OCI-LY1 (cell line): ENCODE results near the gene FANK1.

Experiments used
- EZH2 ChIP-seq: fragments of 200-600 bp; sonication (generic), shearing (Covaris generic); IDR thresholded peaks from 2 replicates; pipeline ENCODE4 v1.8.0; 2017; ENCODE audit warnings: borderline replicate concordance, mixed run types, mild to moderate bottlenecking, antibody characterized with exemption, low read length, moderate library complexity, mixed read lengths
- TF ChIP-seq, protein P1 (sequence below): fragments of 200-600 bp; sonication (generic), shearing (Covaris generic); IDR thresholded peaks from 2 replicates; pipeline ENCODE4 v1.5.1; 2017; ENCODE audit warnings: mild to moderate bottlenecking, antibody characterized with exemption, low read length, moderate library complexity, mixed read lengths

GRCh38 chr10:125961743-125962142 lies 65.4 kb downstream of the FANK1 start:
- TF ChIP-seq, protein P1, sequence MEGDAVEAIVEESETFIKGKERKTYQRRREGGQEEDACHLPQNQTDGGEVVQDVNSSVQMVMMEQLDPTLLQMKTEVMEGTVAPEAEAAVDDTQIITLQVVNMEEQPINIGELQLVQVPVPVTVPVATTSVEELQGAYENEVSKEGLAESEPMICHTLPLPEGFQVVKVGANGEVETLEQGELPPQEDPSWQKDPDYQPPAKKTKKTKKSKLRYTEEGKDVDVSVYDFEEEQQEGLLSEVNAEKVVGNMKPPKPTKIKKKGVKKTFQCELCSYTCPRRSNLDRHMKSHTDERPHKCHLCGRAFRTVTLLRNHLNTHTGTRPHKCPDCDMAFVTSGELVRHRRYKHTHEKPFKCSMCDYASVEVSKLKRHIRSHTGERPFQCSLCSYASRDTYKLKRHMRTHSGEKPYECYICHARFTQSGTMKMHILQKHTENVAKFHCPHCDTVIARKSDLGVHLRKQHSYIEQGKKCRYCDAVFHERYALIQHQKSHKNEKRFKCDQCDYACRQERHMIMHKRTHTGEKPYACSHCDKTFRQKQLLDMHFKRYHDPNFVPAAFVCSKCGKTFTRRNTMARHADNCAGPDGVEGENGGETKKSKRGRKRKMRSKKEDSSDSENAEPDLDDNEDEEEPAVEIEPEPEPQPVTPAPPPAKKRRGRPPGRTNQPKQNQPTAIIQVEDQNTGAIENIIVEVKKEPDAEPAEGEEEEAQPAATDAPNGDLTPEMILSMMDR, result no peak
- TF ChIP-seq EZH2, result no peak
